ENCODE measurements around the gene SLC39A3.

SLC39A3 gene, protein sequence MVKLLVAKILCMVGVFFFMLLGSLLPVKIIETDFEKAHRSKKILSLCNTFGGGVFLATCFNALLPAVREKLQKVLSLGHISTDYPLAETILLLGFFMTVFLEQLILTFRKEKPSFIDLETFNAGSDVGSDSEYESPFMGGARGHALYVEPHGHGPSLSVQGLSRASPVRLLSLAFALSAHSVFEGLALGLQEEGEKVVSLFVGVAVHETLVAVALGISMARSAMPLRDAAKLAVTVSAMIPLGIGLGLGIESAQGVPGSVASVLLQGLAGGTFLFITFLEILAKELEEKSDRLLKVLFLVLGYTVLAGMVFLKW

DNA sequence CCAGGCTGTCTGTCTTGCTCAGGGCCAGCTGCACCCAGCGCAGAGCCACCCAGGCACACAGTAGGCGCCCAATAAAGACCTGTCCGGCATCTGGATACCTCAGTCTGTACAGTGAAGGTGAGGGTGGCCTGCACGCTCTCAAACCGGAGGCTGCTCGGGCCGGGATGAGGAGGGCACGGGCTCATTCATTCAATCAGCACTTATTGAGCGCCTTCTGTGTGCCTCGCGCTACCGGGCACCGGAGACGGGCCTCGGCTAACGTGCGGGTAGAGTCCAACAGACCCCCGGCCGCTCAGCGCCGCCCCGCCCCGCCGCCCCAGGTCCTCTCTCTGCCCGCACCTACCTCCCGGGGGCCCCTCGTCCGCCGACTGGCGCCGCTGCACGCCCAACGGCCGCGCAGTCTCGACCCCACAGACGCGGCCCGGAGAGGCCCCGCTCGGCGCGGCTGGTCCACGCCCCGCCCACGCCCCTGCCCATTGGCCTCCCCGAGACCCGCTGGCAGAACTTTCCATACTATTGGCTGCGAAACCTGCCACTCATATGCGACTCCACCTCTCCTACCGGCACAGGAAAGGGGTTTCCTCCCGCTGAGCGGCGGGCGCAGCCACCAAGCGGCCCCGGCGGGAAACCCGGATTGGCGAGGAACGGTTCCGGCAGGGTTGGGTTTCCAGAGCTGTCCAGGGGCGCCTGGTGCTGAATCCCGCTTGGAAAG, at the start of gene SLC39A3:
TSS of gene SLC39A3 (minus strand) at position 416 of the 712 bp plus-strand sequence. CDS start 2,760 bp downstream, outside the sequence.
- TF ChIP-seq TEAD4 (IDR thresholded peaks at IDR 0.05) (no peak), FOXM1 (IDR thresholded peaks at IDR 0.05; ENCODE audit: borderline replicate concordance, low read depth) (no peak), YY1 (IDR thresholded peaks at IDR 0.05; ENCODE audit: low read depth) (peak; percentile 65), EP300 (IDR thresholded peaks at IDR 0.05; ENCODE audit: borderline replicate concordance) (no peak), CEBPB (IDR thresholded peaks at IDR 0.05) (no peak), ZBTB7A (IDR thresholded peaks at IDR 0.05; ENCODE audit: low read depth) (no peak), EGR1 (IDR thresholded peaks at IDR 0.05) (no peak), CREB1 (IDR thresholded peaks at IDR 0.05; ENCODE audit: low read depth) (no peak), TAF1 (IDR thresholded peaks at IDR 0.05; ENCODE audit: low read depth) (no peak; the same call in 1 of the 2 replicates), NFIC (IDR thresholded peaks at IDR 0.05) (no peak), TCF12 (IDR thresholded peaks at IDR 0.05; ENCODE audit: low read depth) (peak; percentile 82), RAD21 (IDR thresholded peaks at IDR 0.05; ENCODE audit: low read depth) (no peak)
- TF ChIP-seq, protein P1, sequence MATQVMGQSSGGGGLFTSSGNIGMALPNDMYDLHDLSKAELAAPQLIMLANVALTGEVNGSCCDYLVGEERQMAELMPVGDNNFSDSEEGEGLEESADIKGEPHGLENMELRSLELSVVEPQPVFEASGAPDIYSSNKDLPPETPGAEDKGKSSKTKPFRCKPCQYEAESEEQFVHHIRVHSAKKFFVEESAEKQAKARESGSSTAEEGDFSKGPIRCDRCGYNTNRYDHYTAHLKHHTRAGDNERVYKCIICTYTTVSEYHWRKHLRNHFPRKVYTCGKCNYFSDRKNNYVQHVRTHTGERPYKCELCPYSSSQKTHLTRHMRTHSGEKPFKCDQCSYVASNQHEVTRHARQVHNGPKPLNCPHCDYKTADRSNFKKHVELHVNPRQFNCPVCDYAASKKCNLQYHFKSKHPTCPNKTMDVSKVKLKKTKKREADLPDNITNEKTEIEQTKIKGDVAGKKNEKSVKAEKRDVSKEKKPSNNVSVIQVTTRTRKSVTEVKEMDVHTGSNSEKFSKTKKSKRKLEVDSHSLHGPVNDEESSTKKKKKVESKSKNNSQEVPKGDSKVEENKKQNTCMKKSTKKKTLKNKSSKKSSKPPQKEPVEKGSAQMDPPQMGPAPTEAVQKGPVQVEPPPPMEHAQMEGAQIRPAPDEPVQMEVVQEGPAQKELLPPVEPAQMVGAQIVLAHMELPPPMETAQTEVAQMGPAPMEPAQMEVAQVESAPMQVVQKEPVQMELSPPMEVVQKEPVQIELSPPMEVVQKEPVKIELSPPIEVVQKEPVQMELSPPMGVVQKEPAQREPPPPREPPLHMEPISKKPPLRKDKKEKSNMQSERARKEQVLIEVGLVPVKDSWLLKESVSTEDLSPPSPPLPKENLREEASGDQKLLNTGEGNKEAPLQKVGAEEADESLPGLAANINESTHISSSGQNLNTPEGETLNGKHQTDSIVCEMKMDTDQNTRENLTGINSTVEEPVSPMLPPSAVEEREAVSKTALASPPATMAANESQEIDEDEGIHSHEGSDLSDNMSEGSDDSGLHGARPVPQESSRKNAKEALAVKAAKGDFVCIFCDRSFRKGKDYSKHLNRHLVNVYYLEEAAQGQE (IDR thresholded peaks at IDR 0.05; ENCODE audit: low read depth) = peak; percentile 100
- TF ChIP-seq, protein P2, sequence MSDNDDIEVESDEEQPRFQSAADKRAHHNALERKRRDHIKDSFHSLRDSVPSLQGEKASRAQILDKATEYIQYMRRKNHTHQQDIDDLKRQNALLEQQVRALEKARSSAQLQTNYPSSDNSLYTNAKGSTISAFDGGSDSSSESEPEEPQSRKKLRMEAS (IDR thresholded peaks at IDR 0.05) = peak; percentile 70
- TF ChIP-seq, protein P3, sequence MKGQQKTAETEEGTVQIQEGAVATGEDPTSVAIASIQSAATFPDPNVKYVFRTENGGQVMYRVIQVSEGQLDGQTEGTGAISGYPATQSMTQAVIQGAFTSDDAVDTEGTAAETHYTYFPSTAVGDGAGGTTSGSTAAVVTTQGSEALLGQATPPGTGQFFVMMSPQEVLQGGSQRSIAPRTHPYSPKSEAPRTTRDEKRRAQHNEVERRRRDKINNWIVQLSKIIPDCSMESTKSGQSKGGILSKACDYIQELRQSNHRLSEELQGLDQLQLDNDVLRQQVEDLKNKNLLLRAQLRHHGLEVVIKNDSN (IDR thresholded peaks at IDR 0.05) = peak; percentile 64

DNA sequence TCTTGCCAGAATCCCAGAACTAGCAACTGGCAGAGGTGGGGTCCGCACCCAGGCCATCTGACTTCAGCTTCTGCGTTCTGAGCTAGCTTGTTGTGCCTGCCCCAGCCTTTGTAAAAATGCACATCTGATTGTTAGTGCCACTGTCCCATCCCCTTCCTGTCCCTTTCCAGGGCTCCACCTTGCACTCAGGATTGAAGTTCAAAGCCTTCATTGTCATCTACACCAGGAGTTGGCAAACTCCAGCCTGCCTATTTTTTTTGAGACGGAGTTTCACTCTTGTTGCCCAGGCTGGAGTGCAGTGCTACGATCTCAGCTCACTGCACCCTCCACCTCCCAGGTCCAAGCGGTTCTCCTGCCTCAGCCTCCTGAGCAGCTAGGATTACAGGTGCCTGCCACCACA, 48.4 kb upstream of the SLC39A3 start:
- TF ChIP-seq TCF12 (IDR thresholded peaks at IDR 0.05; ENCODE audit: low read depth) (no peak), CREB1 (IDR thresholded peaks at IDR 0.05; ENCODE audit: low read depth) (no peak), TEAD4 (IDR thresholded peaks at IDR 0.05) (no peak), RAD21 (IDR thresholded peaks at IDR 0.05; ENCODE audit: low read depth) (no peak), ZBTB7A (IDR thresholded peaks at IDR 0.05; ENCODE audit: low read depth) (no peak), CEBPB (IDR thresholded peaks at IDR 0.05) (no peak)
- TF ChIP-seq, protein P1 (IDR thresholded peaks at IDR 0.05; ENCODE audit: low read depth) = no peak

DNA sequence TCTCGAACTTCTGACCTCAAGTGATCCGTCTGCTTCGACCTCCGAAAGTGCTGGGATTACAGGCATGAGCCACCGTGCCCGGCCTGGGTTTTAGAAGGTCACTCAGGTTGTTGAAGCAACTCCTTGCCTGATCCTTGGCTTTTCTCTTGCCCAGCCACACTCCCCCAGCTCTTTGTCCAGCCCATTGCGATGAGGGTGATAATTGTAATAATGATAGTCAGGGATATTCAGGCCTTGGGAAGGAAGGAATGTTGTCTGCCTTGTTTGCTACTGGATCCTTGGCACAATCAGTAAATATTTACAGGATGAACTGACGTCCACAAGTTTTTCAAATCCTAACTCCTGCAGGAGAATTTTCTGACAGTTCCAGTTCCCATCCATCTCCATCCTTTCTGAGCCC, 47.3 kb upstream of the SLC39A3 start:
- TF ChIP-seq YY1 (IDR thresholded peaks at IDR 0.05; ENCODE audit: low read depth) = no peak
- no peak for TF ChIP-seq TCF12 (IDR thresholded peaks at IDR 0.05; ENCODE audit: low read depth)
- no peak for TF ChIP-seq TAF1 (IDR thresholded peaks at IDR 0.05; ENCODE audit: low read depth)
- TF ChIP-seq EGR1 (IDR thresholded peaks at IDR 0.05) = no peak
- no peak for TF ChIP-seq ZBTB7A (IDR thresholded peaks at IDR 0.05; ENCODE audit: low read depth)

DNA sequence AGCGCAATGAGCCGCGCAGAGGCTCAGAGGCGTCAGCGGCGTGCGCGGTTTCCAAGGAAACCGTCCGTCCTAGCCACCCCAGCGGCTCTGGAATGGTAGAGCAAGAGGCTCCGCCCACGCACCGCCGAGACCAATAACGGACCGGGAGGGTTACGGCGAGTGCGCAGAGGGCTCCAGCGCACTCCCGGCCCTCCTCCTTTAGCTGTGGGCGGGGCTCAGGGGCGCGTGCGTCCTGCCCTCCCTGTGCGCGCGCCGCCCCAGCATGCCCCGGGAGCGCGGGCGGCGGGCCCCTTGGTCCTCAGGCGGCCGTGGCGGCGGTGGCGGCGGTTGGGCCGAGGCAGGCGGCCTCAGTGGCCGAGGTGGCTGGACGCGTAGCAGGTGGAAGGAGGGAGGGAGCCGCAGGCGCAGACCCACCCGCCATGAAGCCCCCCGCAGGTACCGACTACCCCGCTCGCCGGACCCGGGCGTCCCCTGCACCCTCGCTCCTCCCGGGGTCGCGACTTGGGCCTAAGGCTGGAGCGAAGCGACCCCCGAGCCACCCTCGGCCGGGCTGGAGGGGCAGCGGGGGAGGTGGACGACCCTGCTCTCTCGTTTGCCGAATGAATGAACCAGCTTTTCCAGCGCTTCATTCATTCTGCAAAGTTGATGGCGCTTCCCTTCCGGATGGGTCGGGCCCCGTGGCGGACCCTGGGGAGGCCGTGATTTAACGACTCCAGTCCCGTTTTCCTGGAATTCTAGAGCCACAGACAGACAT, 45.6 kb upstream of the SLC39A3 start, which contains the start of gene THOP1:
TSS of gene THOP1 (plus strand) at position 260 of the 754 bp plus-strand sequence. CDS start at position 420, 160 bp downstream.
- no peak for TF ChIP-seq CEBPB (IDR thresholded peaks at IDR 0.05)
- TF ChIP-seq, protein P3 (IDR thresholded peaks at IDR 0.05) = 0 out of 2 replicates have a peak, but pooled peaks have one; percentile 23
- peak; percentile 86 for TF ChIP-seq TAF1 (IDR thresholded peaks at IDR 0.05; ENCODE audit: low read depth)
- TF ChIP-seq, protein P2 (IDR thresholded peaks at IDR 0.05) = peak; percentile 80
- TF ChIP-seq ZBTB7A (IDR thresholded peaks at IDR 0.05; ENCODE audit: low read depth) = peak; percentile 81; the same call in 1 of the 2 replicates
- peak; percentile 59; the same call in 1 of the 2 replicates for TF ChIP-seq YY1 (IDR thresholded peaks at IDR 0.05; ENCODE audit: low read depth)
- TF ChIP-seq TEAD4 (IDR thresholded peaks at IDR 0.05) = peak; percentile 19; the same call in 1 of the 2 replicates
- TF ChIP-seq RAD21 (IDR thresholded peaks at IDR 0.05; ENCODE audit: low read depth) = no peak
- peak; percentile 93 for TF ChIP-seq EGR1 (IDR thresholded peaks at IDR 0.05)

DNA sequence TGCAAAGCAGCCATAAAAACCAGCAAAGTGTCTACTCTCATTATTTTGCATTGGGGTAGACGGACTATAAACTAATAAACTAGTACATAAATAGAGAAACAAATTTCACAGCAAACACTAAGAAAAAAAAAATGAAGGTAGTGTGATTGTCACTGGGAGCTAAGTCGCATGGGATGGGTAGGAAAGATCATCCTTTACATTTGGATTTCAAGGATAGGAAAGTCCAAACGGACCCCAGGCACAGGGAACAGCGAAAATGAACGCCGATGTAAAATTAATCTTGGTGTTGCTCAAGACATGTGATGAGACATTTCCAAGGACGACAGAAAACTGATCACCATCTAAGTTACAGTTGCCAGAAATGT, 43.9 kb upstream of the SLC39A3 start:
- TF ChIP-seq TEAD4 (IDR thresholded peaks at IDR 0.05) (no peak), FOXM1 (IDR thresholded peaks at IDR 0.05; ENCODE audit: borderline replicate concordance, low read depth) (no peak), TAF1 (IDR thresholded peaks at IDR 0.05; ENCODE audit: low read depth) (no peak), TCF12 (IDR thresholded peaks at IDR 0.05; ENCODE audit: low read depth) (no peak), EP300 (IDR thresholded peaks at IDR 0.05; ENCODE audit: borderline replicate concordance) (no peak)
- TF ChIP-seq, protein P2 (IDR thresholded peaks at IDR 0.05) = no peak

Measured in Ishikawa (cell line).